Activated T-helper 17 cell treated with anti-CD3 and anti-CD28 coated beads, Interleukin-2, amount 50 U/mL, for 72 hours (primary cell): ENCODE data around the gene CLIP2. TPM values are rescaled to one million over a fixed set of nuclear protein-coding genes. Genes with fewer than 3 reads are reported as not detected.

ENCODE experiments used
- ATAC-seq: fragments of 150-1000 bp; cut with Tn5 transposase; replicated peaks from 2 replicates; pipeline ENCODE4 v1.10.0; 2021; ENCODE audit warnings: mild to moderate bottlenecking, moderate library complexity
- H3K27ac Mint-ChIP-seq: one replicate; pipeline ENCODE4 v1.8.0; 2022; ENCODE audit warnings: mixed read lengths
- H3K27me3 Mint-ChIP-seq: one replicate; pipeline ENCODE4 v1.8.0; 2022; ENCODE audit warnings: mixed read lengths
- H3K36me3 Mint-ChIP-seq: one replicate; pipeline ENCODE4 v1.8.0; 2022; ENCODE audit warnings: low read depth, mild to moderate bottlenecking, mixed read lengths
- H3K4me1 Mint-ChIP-seq: one replicate; pipeline ENCODE4 v1.8.0; 2022; ENCODE audit warnings: mixed read lengths
- H3K4me3 Mint-ChIP-seq: one replicate; pipeline ENCODE4 v1.8.0; 2022; ENCODE audit warnings: mild to moderate bottlenecking, mixed read lengths
- H3K9me3 Mint-ChIP-seq: one replicate; pipeline ENCODE4 v1.8.0; 2022; ENCODE audit warnings: mixed read lengths
- total RNA-seq, 2 donors: library from RNA; stranded (reverse); gene quantifications; one replicate each; pipeline ENCODE4 v1.2.3, GENCODE V29; 2022

Gene CLIP2
- total RNA-seq, 2 donors from 2014 or later, result 0.93 to 1.6 TPM

DNA sequence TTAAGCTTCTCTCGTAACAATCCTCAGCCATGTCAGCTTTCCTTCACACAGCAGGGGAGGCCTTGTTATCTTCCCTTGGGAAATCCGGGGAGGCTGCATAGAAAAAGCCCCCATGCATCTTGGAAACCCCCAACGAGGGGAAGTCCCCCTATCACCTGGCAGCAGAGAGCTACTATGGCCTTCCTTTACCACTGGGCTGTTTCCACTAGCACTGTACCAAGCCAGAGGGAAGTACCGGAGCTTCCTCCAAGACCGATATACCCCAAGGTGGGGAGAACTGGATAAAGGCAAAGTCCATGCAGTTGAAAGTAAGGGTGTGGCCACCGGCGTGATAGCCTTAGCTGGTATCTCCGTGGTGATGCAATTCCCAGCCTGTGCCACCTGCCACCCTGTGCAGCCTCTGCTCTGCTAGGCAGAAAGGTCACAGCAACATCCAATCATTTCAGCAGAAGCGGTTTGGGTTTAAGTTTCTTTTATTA is 4.4 kb upstream of the CLIP2 start:
- no peak overlapping the region for H3K4me3 Mint-ChIP-seq
- no peaks in the 10 kb centered on the region for H3K36me3 Mint-ChIP-seq
- H3K9me3 Mint-ChIP-seq, result no peaks in the 10 kb centered on the region
- no peak overlapping the region for H3K27ac Mint-ChIP-seq
- H3K4me1 Mint-ChIP-seq, result peaks cover 6% of the 10 kb centered on the region
- H3K27me3 Mint-ChIP-seq, result peaks cover 13% of the 10 kb centered on the region
- ATAC-seq, result no peak

DNA sequence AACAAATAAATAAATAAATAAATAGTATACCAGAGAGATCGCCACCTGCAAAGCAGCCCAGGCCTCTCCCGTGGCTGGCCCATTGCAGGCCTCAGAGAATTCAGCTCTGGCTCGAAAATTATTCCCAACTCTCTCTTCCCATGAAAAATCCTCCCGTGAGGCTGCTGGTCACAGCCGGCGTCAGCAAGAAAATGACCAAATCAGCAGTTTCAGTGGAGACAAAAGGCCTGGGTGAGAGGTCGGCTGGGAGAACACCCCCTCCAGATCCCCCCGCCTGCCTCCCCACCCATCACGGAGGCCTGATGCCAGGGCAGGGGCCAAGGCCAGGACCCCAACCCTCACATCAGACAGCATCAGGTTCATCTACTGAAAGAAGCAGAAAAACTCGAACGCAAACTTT is 3.1 kb upstream of the CLIP2 start:
- Mint-ChIP-seq H3K27ac (no peak overlapping the region), H3K4me3 (no peak overlapping the region), H3K36me3 (no peaks in the 10 kb centered on the region), H3K4me1 (peaks cover 9% of the 10 kb centered on the region), H3K27me3 (peaks cover 17% of the 10 kb centered on the region), H3K9me3 (no peaks in the 10 kb centered on the region)
- ATAC-seq, result no peak

DNA sequence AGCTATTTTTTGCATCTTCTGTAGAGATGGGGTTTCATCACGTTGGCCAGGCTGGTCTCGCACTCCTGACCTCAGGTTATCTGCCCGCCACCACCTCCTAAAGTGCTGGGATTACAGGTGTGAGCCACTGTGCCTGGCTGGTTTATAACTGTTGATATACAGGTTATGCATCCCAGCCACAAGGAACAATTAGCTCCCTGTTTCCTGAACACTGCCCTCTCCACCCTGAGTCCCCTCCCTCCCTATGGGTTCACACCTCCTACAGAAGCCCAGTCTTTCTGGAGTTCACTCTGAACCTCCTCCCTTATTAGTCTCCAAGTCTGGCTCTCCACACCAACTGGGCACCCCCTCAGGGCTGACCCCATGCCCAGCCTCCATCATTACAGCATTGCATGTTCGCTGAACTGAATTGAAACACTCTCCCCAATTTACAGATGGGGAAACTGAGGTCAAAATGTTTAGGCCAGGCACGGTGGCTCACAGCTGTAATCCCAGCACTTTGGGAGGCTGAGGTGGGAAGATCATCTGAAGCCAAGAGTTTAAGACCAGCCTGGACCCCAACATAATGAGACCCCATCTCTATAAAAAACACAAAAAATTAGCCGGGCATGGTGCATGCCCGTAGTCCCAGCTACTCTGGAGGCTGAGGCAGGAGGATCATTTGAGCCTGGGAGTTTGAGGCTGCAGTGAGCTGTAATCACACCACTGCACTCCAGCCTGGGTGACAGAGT is 1.7 kb upstream of the CLIP2 start:
- Mint-ChIP-seq H3K9me3 (no peaks in the 10 kb centered on the region), H3K27me3 (peaks cover 17% of the 10 kb centered on the region), H3K4me3 (peak overlapping the region; percentile 76), H3K27ac (no peak overlapping the region), H3K36me3 (no peaks in the 10 kb centered on the region), H3K4me1 (peaks cover 9% of the 10 kb centered on the region)
- ATAC-seq, result no peak

DNA sequence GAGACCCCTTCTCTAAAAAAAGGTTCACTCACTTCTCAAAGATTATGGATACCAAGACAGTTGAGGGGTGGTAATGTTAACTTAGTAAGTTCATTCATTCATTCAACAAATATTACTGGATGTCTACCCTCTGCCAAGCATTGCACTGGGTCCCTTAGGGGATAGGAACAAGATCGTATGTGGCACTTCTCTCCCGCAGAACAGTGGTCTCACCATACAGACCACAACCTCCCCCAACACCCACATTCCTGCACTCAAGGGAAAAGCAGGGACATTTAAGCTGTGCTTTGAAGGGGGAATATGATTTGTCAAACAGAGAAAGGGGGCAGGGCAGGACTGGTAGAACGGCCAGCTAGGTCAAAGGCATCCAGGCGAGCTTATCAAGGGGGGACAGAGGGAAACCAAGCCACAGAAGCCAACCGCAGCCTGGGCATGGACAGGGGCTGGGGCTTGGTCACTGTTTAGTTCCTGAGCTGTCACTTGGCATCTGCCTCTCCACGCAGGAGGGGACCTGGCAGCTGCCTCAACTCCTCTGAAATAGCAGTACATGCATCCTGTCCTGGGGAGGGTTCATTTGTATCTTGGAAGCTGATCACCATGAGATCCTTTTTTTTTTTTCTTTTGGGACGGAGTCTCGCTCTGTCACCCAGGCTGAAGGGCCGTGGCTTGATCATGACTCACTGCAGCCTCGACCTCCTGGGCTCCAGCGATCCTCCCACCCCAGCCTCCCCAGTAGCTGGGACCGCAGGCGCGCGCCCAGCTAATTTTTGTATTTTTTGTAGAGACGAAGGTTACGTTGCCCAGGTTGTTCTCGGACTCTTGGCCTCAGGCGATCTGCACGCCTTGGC is 949 bp upstream of the CLIP2 start:
- Mint-ChIP-seq H3K9me3 (no peaks in the 10 kb centered on the region), H3K27ac (peak overlapping the region; percentile 38)

DNA sequence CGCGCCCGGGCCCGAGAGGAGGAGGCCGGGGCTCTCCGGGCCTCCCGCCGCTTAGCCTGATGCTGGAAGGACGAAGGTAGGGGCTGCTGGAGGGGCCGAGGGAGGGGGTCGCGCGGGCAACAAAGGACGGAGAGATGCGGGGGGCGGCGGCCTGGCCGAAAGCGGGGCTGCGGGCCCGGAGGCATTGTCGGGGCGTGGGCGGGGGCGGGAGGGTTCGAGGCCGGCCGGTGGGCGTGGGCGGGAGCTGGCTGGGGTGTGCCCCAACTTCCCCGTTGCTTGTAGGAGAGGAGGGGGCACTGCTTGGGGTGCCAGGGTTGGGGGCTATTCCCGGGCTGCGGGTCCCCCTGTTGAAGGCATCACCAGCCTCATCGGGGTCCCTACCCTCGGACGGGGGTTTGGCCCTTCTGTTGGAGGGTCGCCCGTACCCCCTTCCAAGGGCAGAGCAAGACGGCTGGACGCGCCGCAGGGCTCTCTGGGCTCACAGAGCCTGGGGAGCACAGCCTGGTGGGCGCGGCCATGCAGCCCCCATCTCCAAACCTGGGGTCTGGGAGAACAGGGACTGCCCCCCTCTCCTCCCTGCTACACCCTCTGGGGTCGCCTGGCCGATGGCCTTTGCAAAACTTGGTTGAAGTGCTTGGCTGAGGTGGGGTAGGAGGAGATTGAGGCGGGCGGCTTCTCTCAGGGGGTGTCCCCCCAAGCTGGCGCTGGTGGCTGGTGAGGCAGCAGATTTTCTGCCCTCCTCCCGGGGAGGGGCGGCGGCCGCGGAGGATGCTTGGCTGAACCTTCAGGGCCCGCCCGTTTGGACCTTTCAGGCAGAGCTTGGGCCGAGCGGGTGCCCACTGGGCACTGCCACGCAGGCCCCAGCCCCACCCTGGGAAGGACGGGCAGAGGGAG is 699 bp downstream of the CLIP2 start:
- Mint-ChIP-seq H3K4me3 (peak overlapping the region; percentile 45), H3K27me3 (peaks cover 14% of the 10 kb centered on the region), H3K9me3 (no peaks in the 10 kb centered on the region), H3K4me1 (peaks cover 9% of the 10 kb centered on the region), H3K36me3 (no peaks in the 10 kb centered on the region), H3K27ac (no peak overlapping the region)
- no peak for ATAC-seq

More for the DNA sequence above, 949 bp upstream of the CLIP2 start:
- H3K4me3 Mint-ChIP-seq, result peak overlapping the region; percentile 76
- peaks cover 9% of the 10 kb centered on the region for H3K4me1 Mint-ChIP-seq
- H3K27me3 Mint-ChIP-seq, result peaks cover 14% of the 10 kb centered on the region
- no peak for ATAC-seq
- H3K36me3 Mint-ChIP-seq, result no peaks in the 10 kb centered on the region

DNA sequence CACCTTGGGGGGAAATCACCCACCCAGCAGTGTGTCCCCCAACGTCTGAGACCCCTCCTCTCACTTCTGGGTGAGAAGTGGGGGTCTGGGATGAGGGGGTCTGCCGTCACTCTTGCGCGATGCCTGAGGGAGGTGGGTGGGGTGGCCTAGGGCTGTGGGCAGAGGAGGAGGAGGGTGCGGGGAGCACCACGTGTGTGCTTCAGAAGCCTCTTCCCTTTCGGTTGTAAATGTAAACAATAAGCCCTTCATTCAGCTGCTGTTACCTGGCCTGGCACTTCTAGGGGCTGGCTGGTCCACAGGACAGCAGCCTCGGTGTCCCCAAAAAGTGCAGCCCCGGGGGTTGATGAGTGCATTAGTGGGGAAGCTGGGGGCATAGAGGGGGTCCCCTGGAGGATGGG is 1.3 kb downstream of the CLIP2 start:
- Mint-ChIP-seq H3K36me3 (no peaks in the 10 kb centered on the region), H3K27ac (no peak overlapping the region), H3K4me3 (peak overlapping the region; percentile 45), H3K27me3 (peaks cover 14% of the 10 kb centered on the region), H3K9me3 (no peaks in the 10 kb centered on the region), H3K4me1 (peaks cover 9% of the 10 kb centered on the region)
- ATAC-seq, result no peak

DNA sequence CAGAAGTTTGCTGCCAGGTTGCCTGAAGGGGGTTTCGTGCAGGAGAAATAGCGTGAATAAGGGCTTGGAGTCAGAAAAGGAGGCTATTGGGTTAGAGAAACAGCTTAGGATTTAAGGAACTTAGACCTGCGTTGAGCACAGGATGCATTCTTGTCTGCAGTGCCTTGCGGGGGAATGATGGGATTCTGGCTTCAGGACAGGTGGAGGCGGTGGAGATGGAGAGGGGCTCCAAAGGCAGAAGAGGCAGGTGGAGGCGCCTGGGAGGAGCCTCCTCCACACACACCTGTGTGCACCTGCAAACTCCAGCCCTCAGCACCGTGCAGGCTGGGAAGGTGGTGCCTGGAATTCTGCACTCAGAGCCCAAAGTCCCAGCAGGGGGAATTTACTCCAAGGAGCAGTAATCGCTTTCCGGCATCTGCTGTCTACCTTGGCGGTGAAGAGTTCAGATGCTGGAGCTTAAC is 1.8 kb downstream of the CLIP2 start:
- Mint-ChIP-seq H3K27ac (no peak overlapping the region), H3K9me3 (no peaks in the 10 kb centered on the region), H3K4me3 (peak overlapping the region; percentile 45), H3K36me3 (no peaks in the 10 kb centered on the region), H3K27me3 (peaks cover 14% of the 10 kb centered on the region), H3K4me1 (peaks cover 9% of the 10 kb centered on the region)
- ATAC-seq, result no peak

DNA sequence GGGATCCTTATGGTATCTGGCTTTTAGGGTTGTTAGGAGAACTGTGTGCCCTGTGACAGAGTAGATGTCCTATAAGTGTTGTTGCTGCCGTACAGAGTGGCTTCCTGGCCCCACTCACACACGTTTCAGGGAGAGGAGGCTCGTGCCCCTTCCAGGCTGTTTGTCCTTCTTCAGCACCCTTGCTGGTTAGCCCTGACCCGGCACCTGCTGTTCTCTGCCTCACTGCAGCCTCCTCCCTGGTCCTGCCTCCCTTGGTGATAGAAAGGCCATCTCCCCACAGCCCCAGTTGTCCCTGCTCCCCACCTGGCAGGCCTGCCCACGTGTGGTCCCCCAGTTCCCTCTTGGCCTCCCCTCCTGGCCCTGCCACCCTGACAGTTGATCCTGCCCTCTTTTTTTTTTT is 2.3 kb downstream of the CLIP2 start:
- Mint-ChIP-seq H3K4me1 (peaks cover 9% of the 10 kb centered on the region), H3K36me3 (no peaks in the 10 kb centered on the region), H3K9me3 (no peaks in the 10 kb centered on the region), H3K27me3 (peaks cover 14% of the 10 kb centered on the region), H3K27ac (no peak overlapping the region), H3K4me3 (no peak overlapping the region)
- no peak for ATAC-seq

DNA sequence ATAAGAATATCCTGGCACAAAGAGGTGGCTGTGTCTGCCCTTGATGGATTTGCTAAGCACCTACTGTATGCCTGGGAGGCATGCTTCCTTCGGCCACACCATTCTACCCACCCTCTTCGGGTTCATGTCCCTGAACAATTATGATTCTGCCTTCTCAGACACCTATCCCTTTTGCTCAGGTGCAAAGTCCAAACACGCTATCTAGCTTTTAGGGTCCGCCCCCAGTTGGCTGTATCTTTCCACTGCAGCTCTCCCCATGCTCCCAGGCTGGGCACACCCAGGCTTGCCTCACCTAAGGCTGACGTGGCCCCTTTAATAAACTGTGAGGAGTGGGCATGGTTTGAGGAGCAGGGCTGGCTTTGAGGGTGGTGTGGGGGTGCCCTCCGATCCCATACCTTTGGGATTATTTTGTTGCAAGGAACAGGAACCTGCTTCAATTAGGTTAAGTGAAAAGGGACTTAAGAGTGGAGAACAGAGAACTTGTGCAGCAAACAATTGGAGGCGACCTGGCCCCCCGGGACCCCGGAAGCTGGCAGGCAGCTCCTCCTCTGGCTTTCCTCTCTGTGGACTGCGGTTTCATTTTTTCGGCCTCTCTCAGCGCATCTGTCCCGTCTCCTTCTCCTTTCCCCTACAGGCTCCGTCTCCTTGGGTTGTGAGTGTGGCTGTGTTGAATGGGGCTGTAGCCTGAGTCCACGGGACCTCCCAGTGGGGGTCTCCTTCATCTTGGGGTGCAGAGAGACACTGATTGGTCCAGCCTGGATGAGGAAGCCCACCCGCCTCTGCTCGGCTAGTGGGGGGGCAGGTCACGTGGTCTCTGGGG is 3.8 kb downstream of the CLIP2 start:
- Mint-ChIP-seq H3K27me3 (peaks cover 10% of the 10 kb centered on the region), H3K4me3 (no peak overlapping the region), H3K36me3 (no peaks in the 10 kb centered on the region), H3K9me3 (no peaks in the 10 kb centered on the region), H3K27ac (no peak overlapping the region), H3K4me1 (peaks cover 9% of the 10 kb centered on the region)
- ATAC-seq, result no peak

DNA sequence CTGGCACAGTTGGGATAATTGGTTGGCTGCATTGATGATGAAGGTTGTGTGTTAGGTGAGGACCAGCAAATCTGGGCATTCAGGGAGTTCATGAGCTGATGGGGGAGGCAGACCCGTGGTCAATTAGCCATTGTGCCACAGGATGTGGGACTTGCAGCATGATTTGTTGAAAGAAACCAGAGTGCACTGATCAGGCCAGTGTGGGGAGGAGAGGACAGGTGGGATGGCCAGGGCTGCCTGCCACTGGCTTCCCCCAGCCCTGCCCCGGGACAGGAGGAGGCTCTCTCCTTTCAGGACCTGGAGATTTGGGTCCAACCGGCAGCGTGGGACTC is 4.3 kb downstream of the CLIP2 start:
- no peaks in the 10 kb centered on the region for H3K36me3 Mint-ChIP-seq
- H3K4me1 Mint-ChIP-seq, result peaks cover 9% of the 10 kb centered on the region
- H3K27me3 Mint-ChIP-seq, result peaks cover 10% of the 10 kb centered on the region
- no peak overlapping the region for H3K27ac Mint-ChIP-seq
- no peak for ATAC-seq
- H3K4me3 Mint-ChIP-seq, result no peak overlapping the region
- H3K9me3 Mint-ChIP-seq, result no peaks in the 10 kb centered on the region

DNA sequence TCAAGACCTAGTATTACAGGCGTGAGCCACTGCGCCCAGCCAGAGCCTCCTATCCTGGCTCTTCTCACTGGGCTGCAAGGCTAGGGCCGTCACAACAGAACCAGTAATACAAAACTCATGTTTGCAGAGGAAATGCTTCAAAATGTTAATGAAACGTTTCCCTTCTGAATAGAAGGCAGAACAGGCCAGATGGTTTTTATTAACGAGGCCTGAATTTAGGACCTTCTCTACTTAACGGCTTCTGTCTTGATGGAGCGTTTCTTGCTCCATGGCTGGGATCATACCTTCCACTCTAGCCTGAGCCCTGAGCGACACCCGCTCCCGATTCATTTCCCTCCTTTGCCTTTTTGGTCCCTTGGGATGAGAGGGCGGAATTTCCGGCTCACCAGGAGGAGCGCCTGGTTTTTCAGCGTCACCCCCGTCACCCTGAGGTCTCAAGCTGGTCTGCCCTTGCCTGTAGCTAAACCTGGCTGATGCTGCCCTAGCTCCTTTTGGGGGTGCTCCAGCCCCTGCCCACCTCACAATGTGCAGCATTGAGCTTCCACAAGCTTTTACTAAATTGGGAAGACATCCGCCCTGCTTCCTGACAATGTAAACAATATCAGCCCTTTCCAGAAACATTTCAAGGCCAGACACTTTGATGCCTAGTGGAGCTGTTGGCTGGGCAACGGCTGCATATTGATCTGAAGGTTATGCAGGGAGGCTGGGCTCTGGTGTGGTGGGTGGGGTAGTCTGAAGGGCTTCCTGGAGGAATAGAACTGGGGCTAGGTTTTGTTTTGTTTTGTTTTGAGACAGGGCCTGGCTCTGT is 5.2 kb downstream of the CLIP2 start:
- peaks cover 4% of the 10 kb centered on the region for H3K4me1 Mint-ChIP-seq
- H3K27me3 Mint-ChIP-seq, result peaks cover 7% of the 10 kb centered on the region
- H3K27ac Mint-ChIP-seq, result no peak overlapping the region
- no peak for ATAC-seq
- H3K4me3 Mint-ChIP-seq, result no peak overlapping the region
- H3K9me3 Mint-ChIP-seq, result no peaks in the 10 kb centered on the region
- H3K36me3 Mint-ChIP-seq, result no peaks in the 10 kb centered on the region

DNA sequence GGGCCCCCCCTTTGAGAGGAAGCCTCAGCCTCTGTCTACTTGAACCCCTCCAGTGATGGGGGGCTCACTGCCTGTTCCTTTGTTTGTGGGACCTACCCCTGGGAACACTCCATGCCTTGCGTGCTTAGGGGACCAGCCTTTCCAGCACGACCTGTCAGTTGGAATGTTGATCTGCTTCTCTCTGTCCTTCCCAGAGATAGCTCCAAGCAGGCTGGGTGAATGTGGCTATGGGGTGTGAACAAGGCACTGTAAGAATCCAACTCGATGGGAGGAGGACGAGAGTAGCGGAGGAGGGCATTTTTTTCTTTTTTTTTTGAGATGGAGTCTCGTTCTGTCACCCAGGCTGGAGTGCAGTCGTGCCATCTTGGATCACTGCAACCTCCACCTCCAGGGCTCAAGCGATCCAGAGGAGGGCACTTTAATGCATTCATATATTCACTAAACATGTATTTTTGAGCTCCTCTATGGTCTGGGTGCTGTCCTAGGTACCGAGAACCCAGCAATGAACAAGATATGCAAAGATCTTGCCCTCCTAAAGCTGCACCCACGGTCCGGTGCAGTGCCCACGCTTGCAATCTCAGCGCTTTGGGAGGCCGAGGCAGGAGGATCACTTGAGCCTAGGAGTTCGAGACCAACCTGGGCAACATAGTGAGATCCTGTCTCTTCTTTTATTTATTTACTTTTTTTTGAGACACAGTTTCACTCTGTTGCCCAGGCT is 8.5 kb downstream of the CLIP2 start:
- H3K27ac Mint-ChIP-seq, result no peak overlapping the region
- peaks cover 4% of the 10 kb centered on the region for H3K27me3 Mint-ChIP-seq
- no peaks in the 10 kb centered on the region for H3K9me3 Mint-ChIP-seq
- no peaks in the 10 kb centered on the region for H3K4me1 Mint-ChIP-seq
- H3K36me3 Mint-ChIP-seq, result no peaks in the 10 kb centered on the region
- no peak overlapping the region for H3K4me3 Mint-ChIP-seq
- no peak for ATAC-seq
